ENCODE data around the gene RECQL. TPM values are rescaled to one million over a fixed set of nuclear protein-coding genes. Genes with fewer than 3 reads are reported as not detected.

Gene RECQL
- total RNA-seq, 1 experiment from 2014 or later = 21.3 TPM

DNA sequence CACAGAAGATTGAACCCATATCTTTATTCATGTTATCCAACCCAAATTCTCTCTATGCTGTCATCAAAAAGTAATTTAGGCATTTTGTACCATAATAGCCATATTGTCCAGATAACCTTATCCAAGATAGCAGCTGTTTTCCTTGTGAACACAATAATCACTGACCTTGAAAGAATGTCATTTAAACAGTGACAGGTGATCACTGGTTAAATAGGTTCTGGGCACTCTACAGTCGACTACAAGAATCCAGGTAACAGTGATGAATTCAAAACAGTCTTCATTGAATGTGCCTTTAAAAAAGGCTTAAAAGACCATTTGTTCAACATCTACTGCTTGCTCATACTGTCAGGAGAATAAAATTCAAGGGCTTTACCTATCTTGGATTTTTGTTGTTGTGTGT, 20.1 kb upstream of the RECQL start:
- Histone ChIP-seq H3K27ac (ENCODE audit: low read depth, low read length) (no peak overlapping the region), H3K9me2 (ENCODE audit: insufficient read depth) (no peaks in the 10 kb centered on the region), H2AFZ (ENCODE audit: low read depth, low read length, poor library complexity, severe bottlenecking) (no peak overlapping the region), H3K4me3 (replicated peaks in 1 of 2; ENCODE audit: low read depth in 1 of 2, low read length in 2 of 2) (no peak overlapping the region), H3K9ac (ENCODE audit: low read length) (no peak overlapping the region), H3K79me2 (ENCODE audit: insufficient read depth, low read length) (no peaks in the 10 kb centered on the region), H3K4me2 (ENCODE audit: low read length) (no peak overlapping the region), H4K20me1 (ENCODE audit: insufficient read depth) (no peaks in the 10 kb centered on the region), H3K9me3 (ENCODE audit: control insufficient read depth in 1 of 2, insufficient read depth in 1 of 2, low read depth in 1 of 2, low read length in 2 of 2) (no peaks in the 10 kb centered on the region), H3K27me3 (ENCODE audit: insufficient read depth, low read length) (no peaks in the 10 kb centered on the region), H3K4me1 (ENCODE audit: control insufficient read depth in 1 of 2, insufficient read depth in 2 of 2, low read length in 2 of 2) (no peaks in the 10 kb centered on the region), H3K36me3 (ENCODE audit: control insufficient read depth in 1 of 2, insufficient read depth in 2 of 2, low read length in 2 of 2) (no peaks in the 10 kb centered on the region)
- RAD21 ChIA-PET (ENCODE audit: low non-redundant PET in 1 of 2, low total read pairs in 2 of 2, uncharacterized antibody in 2 of 2, unreplicated experiment in 2 of 2) = no interaction called here
- CTCF ChIA-PET = no interaction called here
- DNase-seq (ENCODE audit: low read depth, low spot score) (no peak), ATAC-seq (no peak)
- BruUV-seq (replicated peaks) = no TSS peak
- intact Hi-C loops (cut with micrococcal nuclease) = no loop called here
- POLR2A ChIA-PET = no interaction called here
- TF ChIP-seq EZH2 (IDR thresholded peaks at IDR 0.05) (no peak), TCF7L2 (IDR thresholded peaks at IDR 0.05; ENCODE audit: borderline replicate concordance, extremely low read depth, insufficient read depth, insufficient read length) (no peak), SP1 (IDR thresholded peaks at IDR 0.05; ENCODE audit: low read depth) (no peak), ELF1 (IDR thresholded peaks at IDR 0.05; ENCODE audit: borderline replicate concordance, low read depth) (no peak), SRF (IDR thresholded peaks at IDR 0.05; ENCODE audit: low read depth) (no peak), POLR2AphosphoS5 (IDR thresholded peaks at IDR 0.05; ENCODE audit: low read depth, low read length) (no peak), CEBPB (IDR thresholded peaks at IDR 0.05; ENCODE audit: low read depth) (no peak), CBX3 (IDR thresholded peaks at IDR 0.05; ENCODE audit: low read depth) (no peak), SIN3A (IDR thresholded peaks at IDR 0.05; ENCODE audit: low read depth) (no peak)
- TF ChIP-seq, protein P1, sequence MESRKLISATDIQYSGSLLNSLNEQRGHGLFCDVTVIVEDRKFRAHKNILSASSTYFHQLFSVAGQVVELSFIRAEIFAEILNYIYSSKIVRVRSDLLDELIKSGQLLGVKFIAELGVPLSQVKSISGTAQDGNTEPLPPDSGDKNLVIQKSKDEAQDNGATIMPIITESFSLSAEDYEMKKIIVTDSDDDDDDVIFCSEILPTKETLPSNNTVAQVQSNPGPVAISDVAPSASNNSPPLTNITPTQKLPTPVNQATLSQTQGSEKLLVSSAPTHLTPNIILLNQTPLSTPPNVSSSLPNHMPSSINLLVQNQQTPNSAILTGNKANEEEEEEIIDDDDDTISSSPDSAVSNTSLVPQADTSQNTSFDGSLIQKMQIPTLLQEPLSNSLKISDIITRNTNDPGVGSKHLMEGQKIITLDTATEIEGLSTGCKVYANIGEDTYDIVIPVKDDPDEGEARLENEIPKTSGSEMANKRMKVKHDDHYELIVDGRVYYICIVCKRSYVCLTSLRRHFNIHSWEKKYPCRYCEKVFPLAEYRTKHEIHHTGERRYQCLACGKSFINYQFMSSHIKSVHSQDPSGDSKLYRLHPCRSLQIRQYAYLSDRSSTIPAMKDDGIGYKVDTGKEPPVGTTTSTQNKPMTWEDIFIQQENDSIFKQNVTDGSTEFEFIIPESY (IDR thresholded peaks at IDR 0.05; ENCODE audit: extremely low read depth, insufficient replicate concordance, low read length) = no peak

Data from HCT116 (cell line).